Measurements from ENCODE around the gene OSTF1.

- TF ChIP-seq CTCF (conservative IDR thresholded peaks at IDR 0.05) (no peak), EZH2 (IDR thresholded peaks at IDR 0.05; ENCODE audit: low read depth) (no peak)
Observed at GRCh38 chr9:75121914-75122558, 33.7 kb downstream of the OSTF1 start.
